HG03521 (cell line): Measurements from ENCODE around the gene IGSF1.
"Not testable (repeated sequence)": the region's sequence is repeated elsewhere in the genome, so short reads cannot be mapped to it uniquely, and the experiment has no call there.

ENCODE experiments used
- ATAC-seq: cut with Tn5 transposase; IDR thresholded peaks from one replicate; pipeline ENCODE4 v1.9.1; 2021; ENCODE audit warnings: mild to moderate bottlenecking, moderate library complexity; ENCODE audit not compliant: unreplicated experiment

Gene IGSF1

GRCh38 chrX:131273011-131273410 is 16.1 kb downstream of the IGSF1 start:
- ATAC-seq = no peak

- ATAC-seq = no peak
These were observed 17.3 kb downstream of the IGSF1 start for GRCh38 chrX:131271826-131272225.

GRCh38 chrX:131271274-131271673 is 17.8 kb downstream of the IGSF1 start:
- ATAC-seq = no peak

- no peak for ATAC-seq
These were observed 19.0 kb downstream of the IGSF1 start for GRCh38 chrX:131270080-131270479.

GRCh38 chrX:131264665-131265064 is 24.4 kb downstream of the IGSF1 start:
- no peak for ATAC-seq

- ATAC-seq = no peak
These were observed 25.1 kb downstream of the IGSF1 start for GRCh38 chrX:131264053-131264452.

GRCh38 chrX:131262738-131263679 is 26.1 kb downstream of the IGSF1 start:
- ATAC-seq = no peak

GRCh38 chrX:131262200-131262599 is 26.9 kb downstream of the IGSF1 start:
- no peak for ATAC-seq

GRCh38 chrX:131257367-131257766 is 31.7 kb downstream of the IGSF1 start:
- no peak for ATAC-seq

GRCh38 chrX:131250984-131251738 is 37.9 kb downstream of the IGSF1 start:
- not testable (repeated sequence) for ATAC-seq

- ATAC-seq = no peak
These were observed 50.0 kb downstream of the IGSF1 start for GRCh38 chrX:131239057-131239456.

- no peak for ATAC-seq
These were observed 51.7 kb downstream of the IGSF1 start for GRCh38 chrX:131237363-131237762.

GRCh38 chrX:131235768-131236545 is 53.1 kb downstream of the IGSF1 start:
- ATAC-seq = no peak

GRCh38 chrX:131227608-131228007 is 61.5 kb downstream of the IGSF1 start:
- no peak for ATAC-seq

GRCh38 chrX:131226591-131226990 is 62.5 kb downstream of the IGSF1 start:
- ATAC-seq = no peak

GRCh38 chrX:131225078-131225477 is 64.0 kb downstream of the IGSF1 start:
- no peak for ATAC-seq
